Neural crest cell (in vitro differentiated cells): ENCODE measurements around the gene TECPR1. TPM values are rescaled to one million over a fixed set of nuclear protein-coding genes. Genes with fewer than 3 reads are reported as not detected.

Source experiments
- DNase-seq: peaks from one replicate; pipeline ENCODE4 v3.0.0; 2021; ENCODE audit warnings: low read depth, mixed read lengths, low spot score
- H3K27ac Mint-ChIP-seq: one replicate; pipeline ENCODE4 v1.8.0; 2021; ENCODE audit warnings: mild to moderate bottlenecking, mixed read lengths; ENCODE audit not compliant: unreplicated experiment
- H3K27me3 Mint-ChIP-seq: 2 replicates; pipeline ENCODE4 v1.8.0; 2021; ENCODE audit warnings: low read depth, mild to moderate bottlenecking, mixed read lengths
- H3K36me3 Mint-ChIP-seq: 2 replicates; pipeline ENCODE4 v1.8.0; 2021; ENCODE audit warnings: low read depth, mild to moderate bottlenecking, mixed read lengths
- H3K4me1 Mint-ChIP-seq: 2 replicates; pipeline ENCODE4 v1.8.0; 2021; ENCODE audit warnings: mixed read lengths
- H3K4me3 Mint-ChIP-seq: one replicate; pipeline ENCODE4 v1.8.0; 2021; ENCODE audit warnings: mild to moderate bottlenecking, mixed read lengths
- H3K9me3 Mint-ChIP-seq: 2 replicates; pipeline ENCODE4 v1.8.0; 2021; ENCODE audit warnings: mixed read lengths
- total RNA-seq: library from RNA; stranded (reverse); gene quantifications from 2 replicates; pipeline ENCODE4 v1.2.1, GENCODE V29; 2021
- TF ChIP-seq, protein P1 (sequence below): fragments of 200-600 bp; sonication (generic); conservative IDR thresholded peaks from 2 replicates; pipeline ENCODE4 v1.5.0; 2021; ENCODE audit warnings: antibody characterized with exemption, mild to moderate bottlenecking

Gene TECPR1
- total RNA-seq, 1 donor from 2014 or later = 35.2 TPM

DNA sequence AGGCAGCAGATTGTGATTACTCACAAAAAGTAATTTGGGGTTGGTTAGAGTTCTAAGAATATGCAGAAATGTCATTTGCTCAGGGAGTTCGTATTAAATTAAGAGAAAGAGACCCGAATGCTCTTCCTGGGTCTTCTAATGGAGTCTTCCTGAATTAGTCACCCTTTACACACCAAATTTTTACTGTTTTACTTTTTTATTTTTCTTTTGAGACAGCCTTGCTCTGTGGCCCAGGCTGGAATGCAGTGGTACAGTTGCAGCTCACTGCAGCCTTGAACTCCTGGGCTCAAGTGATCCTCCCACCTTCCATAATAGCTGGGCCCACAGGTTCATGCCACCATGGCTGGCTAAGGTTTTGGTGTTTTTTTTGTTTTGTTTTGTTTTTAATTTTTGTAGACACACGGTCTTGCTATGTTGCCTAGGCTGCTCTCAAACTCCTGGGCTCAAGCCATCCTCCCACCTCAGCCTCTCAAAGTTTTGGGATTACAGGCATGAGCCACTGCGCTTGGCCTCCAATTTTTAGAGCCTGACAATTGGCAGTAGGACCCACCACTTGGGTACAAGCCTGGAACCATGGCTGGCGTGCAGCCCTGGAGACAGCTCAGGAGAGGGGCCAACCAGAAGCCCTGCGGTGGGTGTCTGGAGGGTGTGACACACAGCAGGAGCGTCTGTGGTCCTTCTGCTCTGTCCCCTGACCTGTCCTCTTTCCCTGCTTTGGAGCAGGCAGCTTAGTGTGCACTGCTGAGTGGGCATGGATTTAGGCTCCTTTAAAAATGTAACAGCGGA, 57.2 kb downstream of the TECPR1 start:
- H3K27ac Mint-ChIP-seq = no peak overlapping the region
- no peak for DNase-seq
- peaks cover 3% of the 10 kb centered on the region for H3K9me3 Mint-ChIP-seq
- no peak overlapping the region for H3K4me3 Mint-ChIP-seq
- H3K4me1 Mint-ChIP-seq = no peaks in the 10 kb centered on the region
- no peaks in the 10 kb centered on the region for H3K27me3 Mint-ChIP-seq
- peaks cover 25% of the 10 kb centered on the region for H3K36me3 Mint-ChIP-seq
- TF ChIP-seq, protein P1, sequence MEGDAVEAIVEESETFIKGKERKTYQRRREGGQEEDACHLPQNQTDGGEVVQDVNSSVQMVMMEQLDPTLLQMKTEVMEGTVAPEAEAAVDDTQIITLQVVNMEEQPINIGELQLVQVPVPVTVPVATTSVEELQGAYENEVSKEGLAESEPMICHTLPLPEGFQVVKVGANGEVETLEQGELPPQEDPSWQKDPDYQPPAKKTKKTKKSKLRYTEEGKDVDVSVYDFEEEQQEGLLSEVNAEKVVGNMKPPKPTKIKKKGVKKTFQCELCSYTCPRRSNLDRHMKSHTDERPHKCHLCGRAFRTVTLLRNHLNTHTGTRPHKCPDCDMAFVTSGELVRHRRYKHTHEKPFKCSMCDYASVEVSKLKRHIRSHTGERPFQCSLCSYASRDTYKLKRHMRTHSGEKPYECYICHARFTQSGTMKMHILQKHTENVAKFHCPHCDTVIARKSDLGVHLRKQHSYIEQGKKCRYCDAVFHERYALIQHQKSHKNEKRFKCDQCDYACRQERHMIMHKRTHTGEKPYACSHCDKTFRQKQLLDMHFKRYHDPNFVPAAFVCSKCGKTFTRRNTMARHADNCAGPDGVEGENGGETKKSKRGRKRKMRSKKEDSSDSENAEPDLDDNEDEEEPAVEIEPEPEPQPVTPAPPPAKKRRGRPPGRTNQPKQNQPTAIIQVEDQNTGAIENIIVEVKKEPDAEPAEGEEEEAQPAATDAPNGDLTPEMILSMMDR = no peak

DNA sequence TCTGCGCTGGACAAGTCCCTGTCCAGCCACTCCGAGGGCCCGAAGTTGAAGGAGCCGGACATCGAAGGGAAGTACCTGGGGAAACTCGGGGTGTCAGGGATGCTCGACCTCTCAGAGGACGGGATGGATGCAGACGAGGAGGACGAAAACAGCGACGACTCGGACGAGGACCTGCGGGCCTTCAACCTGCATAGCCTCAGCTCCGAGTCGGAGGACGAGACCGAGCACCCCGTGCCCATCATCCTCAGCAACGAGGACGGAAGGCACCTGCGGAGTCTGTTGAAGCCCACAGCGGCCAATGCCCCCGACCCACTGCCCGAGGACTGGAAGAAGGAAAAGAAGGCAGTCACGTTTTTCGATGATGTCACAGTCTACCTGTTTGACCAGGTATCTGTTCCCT, 57.8 kb downstream of the TECPR1 start:
- TF ChIP-seq, protein P1 = no peak
- DNase-seq = no peak
- Mint-ChIP-seq H3K27me3 (no peaks in the 10 kb centered on the region), H3K4me3 (no peak overlapping the region), H3K27ac (no peak overlapping the region), H3K36me3 (peaks cover 27% of the 10 kb centered on the region), H3K9me3 (peaks cover 3% of the 10 kb centered on the region), H3K4me1 (no peaks in the 10 kb centered on the region)

DNA sequence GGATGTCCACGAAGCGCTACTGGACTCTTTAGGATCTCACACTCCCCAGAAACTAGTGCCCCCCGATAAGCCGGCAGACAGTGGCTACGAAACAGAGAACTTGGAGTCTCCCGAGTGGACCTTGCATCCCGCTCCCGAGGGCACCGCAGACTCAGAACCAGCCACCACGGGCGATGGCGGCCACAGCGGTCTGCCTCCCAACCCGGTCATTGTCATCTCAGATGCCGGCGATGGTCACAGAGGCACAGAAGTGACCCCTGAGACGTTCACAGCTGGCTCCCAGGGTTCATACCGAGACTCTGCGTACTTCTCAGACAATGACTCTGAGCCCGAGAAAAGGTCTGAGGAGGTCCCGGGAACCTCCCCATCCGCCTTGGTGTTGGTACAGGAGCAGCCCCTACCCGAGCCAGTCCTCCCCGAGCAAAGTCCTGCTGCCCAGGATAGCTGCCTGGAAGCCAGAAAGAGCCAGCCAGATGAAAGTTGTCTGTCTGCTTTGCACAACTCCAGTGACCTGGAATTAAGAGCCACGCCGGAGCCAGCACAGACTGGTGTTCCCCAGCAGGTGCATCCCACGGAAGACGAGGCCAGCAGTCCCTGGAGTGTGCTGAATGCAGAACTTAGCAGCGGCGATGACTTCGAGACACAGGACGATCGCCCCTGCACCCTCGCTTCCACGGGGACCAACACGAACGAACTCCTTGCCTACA, 58.4 kb downstream of the TECPR1 start:
- Mint-ChIP-seq H3K27ac (no peak overlapping the region), H3K36me3 (peaks cover 29% of the 10 kb centered on the region), H3K27me3 (no peaks in the 10 kb centered on the region), H3K4me1 (no peaks in the 10 kb centered on the region), H3K9me3 (no peaks in the 10 kb centered on the region), H3K4me3 (no peak overlapping the region)
- DNase-seq = no peak
- TF ChIP-seq, protein P1 = no peak

DNA sequence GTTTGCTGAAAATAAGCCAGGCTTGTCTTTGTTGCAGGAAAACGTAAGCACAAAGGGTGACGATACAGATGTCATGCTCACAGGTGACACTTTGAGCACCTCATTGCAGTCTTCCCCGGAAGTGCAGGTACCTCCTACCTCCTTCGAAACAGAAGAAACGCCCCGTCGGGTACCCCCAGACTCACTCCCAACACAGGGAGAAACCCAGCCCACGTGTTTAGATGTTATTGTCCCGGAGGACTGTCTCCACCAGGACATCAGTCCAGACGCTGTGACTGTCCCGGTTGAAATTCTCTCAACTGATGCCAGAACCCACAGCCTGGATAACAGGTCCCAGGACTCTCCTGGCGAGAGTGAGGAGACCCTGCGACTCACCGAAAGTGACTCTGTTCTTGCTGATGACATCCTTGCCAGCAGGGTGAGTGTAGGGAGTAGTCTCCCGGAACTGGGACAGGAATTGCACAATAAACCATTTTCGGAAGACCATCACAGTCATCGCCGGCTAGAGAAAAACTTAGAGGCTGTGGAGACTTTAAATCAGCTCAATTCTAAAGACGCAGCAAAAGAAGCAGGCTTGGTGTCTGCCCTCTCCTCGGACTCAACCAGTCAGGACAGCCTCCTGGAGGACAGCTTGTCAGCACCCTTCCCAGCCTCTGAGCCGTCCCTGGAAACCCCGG, 59.1 kb downstream of the TECPR1 start:
- Mint-ChIP-seq H3K4me3 (no peak overlapping the region), H3K9me3 (no peaks in the 10 kb centered on the region), H3K27ac (no peak overlapping the region), H3K4me1 (no peaks in the 10 kb centered on the region), H3K36me3 (peaks cover 31% of the 10 kb centered on the region), H3K27me3 (no peaks in the 10 kb centered on the region)
- TF ChIP-seq, protein P1 = no peak
- DNase-seq = no peak

DNA sequence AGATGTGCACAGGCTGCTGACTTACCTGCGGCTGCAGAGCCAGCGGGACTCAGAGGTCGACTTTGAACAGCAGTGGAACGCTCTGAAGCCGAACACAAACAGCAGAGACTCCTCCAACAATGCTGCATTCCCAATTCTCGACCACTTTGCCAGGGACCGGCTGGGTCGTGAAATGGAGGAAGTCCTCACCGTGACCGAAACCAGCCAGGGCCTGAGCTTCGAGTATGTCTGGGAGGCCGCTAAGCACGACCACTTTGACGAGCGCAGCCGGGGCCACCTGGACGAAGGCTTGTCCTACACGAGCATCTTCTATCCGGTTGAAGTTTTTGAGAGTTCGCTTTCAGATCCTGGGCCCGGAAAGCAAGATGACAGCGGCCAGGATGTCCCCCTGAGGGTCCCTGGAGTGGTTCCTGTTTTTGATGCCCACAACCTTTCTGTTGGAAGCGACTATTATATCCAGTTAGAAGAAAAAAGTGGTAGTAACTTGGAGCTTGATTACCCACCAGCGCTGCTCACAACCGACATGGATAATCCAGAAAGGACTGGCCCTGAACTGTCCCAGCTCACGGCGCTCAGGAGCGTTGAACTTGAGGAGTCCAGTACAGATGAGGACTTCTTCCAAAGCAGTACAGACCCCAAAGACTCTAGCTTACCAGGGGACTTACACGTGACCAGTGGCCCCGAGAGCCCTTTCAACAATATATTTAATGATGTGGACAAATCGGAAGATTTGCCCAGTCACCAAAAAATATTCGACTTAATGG, 60.2 kb downstream of the TECPR1 start:
- TF ChIP-seq, protein P1 = no peak
- Mint-ChIP-seq H3K4me3 (no peak overlapping the region), H3K9me3 (no peaks in the 10 kb centered on the region), H3K27ac (no peak overlapping the region), H3K27me3 (no peaks in the 10 kb centered on the region), H3K36me3 (peaks cover 33% of the 10 kb centered on the region), H3K4me1 (no peaks in the 10 kb centered on the region)
- DNase-seq = no peak
